CD4-positive, CD25-positive, alpha-beta regulatory T cell (primary cell): ENCODE results near the gene SLC10A7. TPM values are rescaled to one million over a fixed set of nuclear protein-coding genes. Genes with fewer than 3 reads are reported as not detected.

Experiments
- ATAC-seq, 2 donors: fragments of 150-1000 bp; cut with Tn5 transposase; one replicate each; pipeline ENCODE4 v1.10.0; 2021; ENCODE audit warnings: low read depth in 2 of 2, moderate number of reproducible peaks in 2 of 2, moderate library complexity in 1 of 2
- DNase-seq, 3 donors: peaks; one replicate each; pipeline versions ENCODE4 v3.0.0 to v3.0.0-alpha.2; 2012 to 2022; ENCODE audit warnings: mixed read lengths in 1 of 3
- H3K27ac ChIP-seq: one replicate; pipeline ENCODE4 v1.7.0; 2013; ENCODE audit warnings: mild to moderate bottlenecking, low read length; ENCODE audit not compliant: insufficient read depth, poor library complexity, severe bottlenecking
- H3K27me3 ChIP-seq: one replicate; pipeline ENCODE4 v1.7.0; 2013; ENCODE audit warnings: low read length; ENCODE audit not compliant: control insufficient read depth, insufficient read depth
- H3K36me3 ChIP-seq: one replicate; pipeline ENCODE4 v1.7.0; 2013; ENCODE audit warnings: mild to moderate bottlenecking, low read length, moderate library complexity; ENCODE audit not compliant: control insufficient read depth, insufficient read depth
- H3K4me1 ChIP-seq: 2 replicates; pipeline ENCODE4 v1.7.0; 2013; ENCODE audit warnings: mild to moderate bottlenecking, low read length; ENCODE audit not compliant: insufficient read depth, control insufficient read depth, poor library complexity, severe bottlenecking
- H3K4me3 ChIP-seq: one replicate; pipeline ENCODE4 v1.7.0; 2013; ENCODE audit warnings: low read depth, mild to moderate bottlenecking, low read length, moderate library complexity
- H3K9me3 ChIP-seq, 2 experiments: 1 replicate in 1 of 2; 2 replicates in 1 of 2; pipeline ENCODE4 v1.7.0; 2013; ENCODE audit warnings: low read length in 2 of 2, mild to moderate bottlenecking in 1 of 2, moderate library complexity in 1 of 2; ENCODE audit not compliant: control insufficient read depth in 2 of 2
- H3K27ac Mint-ChIP-seq, 3 donors: one replicate each; pipeline ENCODE4 v1.8.0; 2020 to 2022; ENCODE audit warnings: mild to moderate bottlenecking in 3 of 3, mixed read lengths in 3 of 3, moderate library complexity in 2 of 3
- H3K27me3 Mint-ChIP-seq: one replicate; pipeline ENCODE4 v1.8.0; 2022; ENCODE audit warnings: mild to moderate bottlenecking, mixed read lengths
- H3K36me3 Mint-ChIP-seq: one replicate; pipeline ENCODE4 v1.8.0; 2020; ENCODE audit warnings: mixed read lengths
- H3K4me1 Mint-ChIP-seq, 4 donors: one replicate each; pipeline ENCODE4 v1.8.0; 2020 to 2022; ENCODE audit warnings: mixed read lengths in 4 of 4, mild to moderate bottlenecking in 1 of 4
- H3K4me3 Mint-ChIP-seq, 4 donors: one replicate each; pipeline ENCODE4 v1.8.0; 2020 to 2022; ENCODE audit warnings: mild to moderate bottlenecking in 4 of 4, mixed read lengths in 4 of 4, moderate library complexity in 3 of 4
- H3K9me3 Mint-ChIP-seq, 7 donors: one replicate each; pipeline ENCODE4 v1.8.0; 2020 to 2022; ENCODE audit warnings: mixed read lengths in 7 of 7, mild to moderate bottlenecking in 3 of 7, moderate library complexity in 2 of 7
- polyA plus RNA-seq, 4 donors: library from polyadenylated mRNA; unstranded; fragments of 300-500 nt; fragmentation: Illumina TruSeq; gene quantifications; one replicate each; pipeline ENCODE4 v1.2.3, GENCODE V29; 2021
- total RNA-seq: library from RNA; stranded (reverse); gene quantifications from one replicate; pipeline ENCODE4 v1.2.3, GENCODE V29; 2022

The SLC10A7 gene
- total and polyA plus RNA-seq, 5 donors from 2014 or later, result 8.6 to 24.1 (median 10.4) TPM

DNA sequence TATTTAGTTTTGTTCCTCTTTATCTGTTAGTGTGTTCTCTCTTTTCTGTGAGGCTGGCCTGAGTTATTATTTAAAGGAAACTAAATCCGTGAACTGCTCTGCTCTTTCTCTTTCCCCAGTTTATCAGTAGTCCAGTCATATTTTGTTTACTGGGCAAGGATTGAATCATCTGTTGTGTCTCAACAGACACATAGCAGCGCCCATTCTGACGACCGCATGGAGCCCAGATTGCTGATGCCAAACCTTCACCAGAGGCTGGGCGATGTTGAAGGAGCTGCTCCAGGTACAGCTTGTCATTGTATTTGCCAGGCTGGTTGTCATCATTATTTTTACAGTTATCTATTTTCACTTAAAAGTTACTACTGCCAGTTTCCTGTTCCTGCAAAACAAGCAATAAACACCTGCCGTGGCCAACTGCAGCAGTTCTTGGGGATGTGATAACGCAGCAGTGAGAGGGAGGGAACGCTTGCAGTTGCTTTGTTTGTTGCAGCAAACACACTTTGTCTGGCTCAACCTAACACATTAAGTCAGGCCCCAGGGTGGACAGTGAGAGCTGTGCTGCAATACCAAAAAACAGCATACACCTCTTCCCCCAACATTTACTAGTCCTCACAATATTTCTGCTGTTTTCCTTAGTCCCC is 297.3 kb downstream of the SLC10A7 start:
- no peak overlapping the region for H3K4me3 Mint-ChIP-seq
- Histone ChIP-seq H3K27ac (no peak overlapping the region), H3K36me3 (no peaks in the 10 kb centered on the region), H3K9me3 (no peaks in the 10 kb centered on the region), H3K27me3 (no peaks in the 10 kb centered on the region), H3K4me1 (no peaks in the 10 kb centered on the region), H3K4me3 (no peak overlapping the region)
- H3K9me3 Mint-ChIP-seq, result peaks cover 0 to 1% (median 0%) of the 10 kb centered on the region in 7 donors
- H3K27me3 Mint-ChIP-seq, result no peaks in the 10 kb centered on the region
- ATAC-seq, result no peak
- no peaks in the 10 kb centered on the region for H3K36me3 Mint-ChIP-seq
- no peak overlapping the region for H3K27ac Mint-ChIP-seq
- H3K4me1 Mint-ChIP-seq, result no peaks in the 10 kb centered on the region
- DNase-seq, result no peak

GRCh38 chr4:146222313-146222712 is 299.4 kb downstream of the SLC10A7 start:
- H3K4me3 Mint-ChIP-seq, result no peak overlapping the region
- no peak for ATAC-seq

DNA sequence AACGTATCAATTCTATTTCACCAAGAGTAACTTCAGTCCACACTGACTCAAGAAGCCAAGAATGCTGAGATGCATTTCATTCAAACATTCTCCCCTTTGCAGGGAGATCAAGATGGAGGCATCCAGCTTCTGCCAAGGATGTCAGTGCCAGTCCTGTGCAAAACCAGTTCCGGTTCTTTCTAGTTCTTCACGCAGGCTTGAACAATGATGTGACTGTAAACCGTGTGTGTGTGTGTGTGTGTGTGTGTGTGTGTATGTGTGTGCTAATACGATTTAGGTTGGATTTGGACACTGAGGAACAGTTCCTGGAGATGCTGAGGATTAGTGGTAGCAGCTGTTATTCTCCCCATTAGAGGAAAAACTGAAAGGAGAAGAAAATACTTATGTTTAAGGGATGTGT is 307.5 kb downstream of the SLC10A7 start, which contains the start of gene REELD1:
Gene REELD1, plus strand, starts transcription at position 301 of the 400 bp plus-strand sequence. CDS start 2,415 bp downstream, outside the sequence.
- Mint-ChIP-seq H3K27me3 (peaks cover 4% of the 10 kb centered on the region), H3K4me1 (peaks cover 0 to 2% (median 0%) of the 10 kb centered on the region in 4 donors), H3K36me3 (no peaks in the 10 kb centered on the region), H3K9me3 (no peaks in the 10 kb centered on the region), H3K4me3 (no peak within 1 kb of the TSS), H3K27ac (no peak within 1 kb of the TSS)
- H3K4me1 ChIP-seq, result no peaks in the 10 kb centered on the region
- H3K9me3 ChIP-seq, result no peaks in the 10 kb centered on the region
- ATAC-seq, result no peak
- no peak within 1 kb of the TSS for H3K27ac ChIP-seq
- H3K36me3 ChIP-seq, result no peaks in the 10 kb centered on the region
- no peak for DNase-seq
- H3K4me3 ChIP-seq, result no peak within 1 kb of the TSS
- H3K27me3 ChIP-seq, result no peaks in the 10 kb centered on the region

More at GRCh38 chr4:146222313-146222712, 299.4 kb downstream of the SLC10A7 start:
- no peak for DNase-seq
- H3K9me3 ChIP-seq, result no peaks in the 10 kb centered on the region
- H3K9me3 Mint-ChIP-seq, result peaks cover 0 to 1% (median 0%) of the 10 kb centered on the region in 7 donors
- H3K4me1 Mint-ChIP-seq, result no peaks in the 10 kb centered on the region
- no peak overlapping the region for H3K4me3 ChIP-seq
- H3K36me3 ChIP-seq, result no peaks in the 10 kb centered on the region
- H3K27ac ChIP-seq, result no peak overlapping the region
- H3K36me3 Mint-ChIP-seq, result no peaks in the 10 kb centered on the region
- no peaks in the 10 kb centered on the region for H3K4me1 ChIP-seq
- H3K27me3 Mint-ChIP-seq, result no peaks in the 10 kb centered on the region
- no peaks in the 10 kb centered on the region for H3K27me3 ChIP-seq
- H3K27ac Mint-ChIP-seq, result no peak overlapping the region

DNA sequence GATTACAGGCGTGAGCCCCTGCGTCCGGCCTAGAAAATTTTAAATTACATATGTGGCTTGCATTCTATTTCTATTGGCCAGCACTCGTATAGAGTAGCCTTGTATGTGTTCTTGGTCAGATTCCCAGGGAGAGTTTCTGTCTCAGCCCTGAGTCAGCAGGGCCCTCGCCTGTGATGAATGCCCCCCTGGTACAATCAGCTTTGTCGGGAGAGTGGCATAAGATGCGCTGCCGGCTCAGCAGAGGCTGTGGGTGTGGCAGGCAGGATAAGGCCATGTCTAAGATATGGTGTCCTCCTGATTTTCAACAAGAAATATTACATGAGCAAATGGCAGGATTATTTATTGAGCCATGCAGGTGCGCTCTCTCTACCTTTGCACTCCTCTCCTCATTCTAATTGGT is 309.0 kb downstream of the SLC10A7 start:
- Mint-ChIP-seq H3K4me3 (no peak overlapping the region), H3K27ac (no peak overlapping the region), H3K4me1 (peaks cover 0 to 2% (median 0%) of the 10 kb centered on the region in 4 donors), H3K9me3 (no peaks in the 10 kb centered on the region), H3K36me3 (no peaks in the 10 kb centered on the region), H3K27me3 (peaks cover 4% of the 10 kb centered on the region)
- DNase-seq (no peak), ATAC-seq (no peak)
- Histone ChIP-seq H3K36me3 (no peaks in the 10 kb centered on the region), H3K9me3 (no peaks in the 10 kb centered on the region), H3K4me1 (no peaks in the 10 kb centered on the region), H3K27ac (no peak overlapping the region), H3K4me3 (no peak overlapping the region), H3K27me3 (no peaks in the 10 kb centered on the region)

GRCh38 chr4:146211440-146211839 is 310.3 kb downstream of the SLC10A7 start:
- Mint-ChIP-seq H3K9me3 (peaks cover 0 to 2% (median 0%) of the 10 kb centered on the region in 7 donors), H3K27me3 (peaks cover 4% of the 10 kb centered on the region), H3K4me1 (peaks cover 0 to 2% (median 0%) of the 10 kb centered on the region in 4 donors), H3K27ac (peak overlapping the region in 1 of 3 donors; percentile 52), H3K36me3 (no peaks in the 10 kb centered on the region), H3K4me3 (no peak overlapping the region)
- Histone ChIP-seq H3K9me3 (no peaks in the 10 kb centered on the region), H3K36me3 (no peaks in the 10 kb centered on the region), H3K27me3 (no peaks in the 10 kb centered on the region), H3K4me1 (no peaks in the 10 kb centered on the region), H3K27ac (no peak overlapping the region), H3K4me3 (no peak overlapping the region)
- no peak for ATAC-seq
- no peak for DNase-seq

GRCh38 chr4:146210890-146211289 is 310.9 kb downstream of the SLC10A7 start:
- no peaks in the 10 kb centered on the region for H3K27me3 ChIP-seq
- Mint-ChIP-seq H3K27ac (no peak overlapping the region), H3K27me3 (peaks cover 4% of the 10 kb centered on the region), H3K4me3 (no peak overlapping the region), H3K9me3 (peaks cover 0 to 2% (median 0%) of the 10 kb centered on the region in 7 donors), H3K36me3 (no peaks in the 10 kb centered on the region), H3K4me1 (peaks cover 0 to 2% (median 0%) of the 10 kb centered on the region in 4 donors)
- no peak overlapping the region for H3K27ac ChIP-seq
- no peaks in the 10 kb centered on the region for H3K9me3 ChIP-seq
- no peak overlapping the region for H3K4me3 ChIP-seq
- no peak for ATAC-seq
- no peaks in the 10 kb centered on the region for H3K4me1 ChIP-seq
- H3K36me3 ChIP-seq, result no peaks in the 10 kb centered on the region
- no peak for DNase-seq

- ATAC-seq, result no peak
- H3K27me3 ChIP-seq, result no peaks in the 10 kb centered on the region
- H3K9me3 ChIP-seq, result no peaks in the 10 kb centered on the region
- H3K9me3 Mint-ChIP-seq, result peaks cover 0 to 2% (median 0%) of the 10 kb centered on the region in 7 donors
- no peaks in the 10 kb centered on the region for H3K36me3 ChIP-seq
- H3K36me3 Mint-ChIP-seq, result peaks cover 18% of the 10 kb centered on the region
- H3K27ac ChIP-seq, result no peak overlapping the region
- DNase-seq, result no peak
- no peaks in the 10 kb centered on the region for H3K27me3 Mint-ChIP-seq
- H3K4me3 ChIP-seq, result no peak overlapping the region
- H3K4me3 Mint-ChIP-seq, result no peak overlapping the region
- H3K4me1 Mint-ChIP-seq, result no peaks in the 10 kb centered on the region
- H3K27ac Mint-ChIP-seq, result no peak overlapping the region
- no peaks in the 10 kb centered on the region for H3K4me1 ChIP-seq
Measured at GRCh38 chr4:146207410-146207809, 314.3 kb downstream of the SLC10A7 start.
